Mucosa of rectum (tissue), 2 donors: ENCODE measurements around the gene MOG.

Experiments used
- H3K27ac ChIP-seq, 2 donors: one replicate each; pipeline ENCODE4 v1.7.0; 2013; ENCODE audit warnings: inconsistent platforms in 2 of 2, low read depth in 2 of 2, low read length in 2 of 2
- H3K27me3 ChIP-seq, 2 donors: one replicate each; pipeline ENCODE4 v1.7.0; 2013; ENCODE audit warnings: low read length in 2 of 2; ENCODE audit not compliant: control insufficient read depth in 2 of 2, insufficient read depth in 2 of 2
- H3K36me3 ChIP-seq, 2 donors: one replicate each; pipeline ENCODE4 v1.7.0; 2013; ENCODE audit warnings: low read length in 2 of 2; ENCODE audit not compliant: control insufficient read depth in 2 of 2, insufficient read depth in 2 of 2
- H3K4me1 ChIP-seq, 2 donors: one replicate each; pipeline ENCODE4 v1.7.0; 2013; ENCODE audit warnings: low read length in 2 of 2, mild to moderate bottlenecking in 1 of 2; ENCODE audit not compliant: control insufficient read depth in 2 of 2, insufficient read depth in 2 of 2
- H3K4me3 ChIP-seq, 2 donors: one replicate each; pipeline ENCODE4 v1.7.0; 2013; ENCODE audit warnings: low read length in 2 of 2
- H3K9ac ChIP-seq, 2 donors: one replicate each; pipeline ENCODE4 v1.7.0; 2013; ENCODE audit warnings: low read length in 2 of 2, low read depth in 1 of 2, mild to moderate bottlenecking in 1 of 2
- H3K9me3 ChIP-seq, 2 donors: one replicate each; pipeline ENCODE4 v1.7.0; 2013; ENCODE audit warnings: low read length in 2 of 2; ENCODE audit not compliant: control insufficient read depth in 2 of 2
- donor health status: healthy.
- donor health status: Normal muscosa, but diverticular disease.

The MOG gene

DNA sequence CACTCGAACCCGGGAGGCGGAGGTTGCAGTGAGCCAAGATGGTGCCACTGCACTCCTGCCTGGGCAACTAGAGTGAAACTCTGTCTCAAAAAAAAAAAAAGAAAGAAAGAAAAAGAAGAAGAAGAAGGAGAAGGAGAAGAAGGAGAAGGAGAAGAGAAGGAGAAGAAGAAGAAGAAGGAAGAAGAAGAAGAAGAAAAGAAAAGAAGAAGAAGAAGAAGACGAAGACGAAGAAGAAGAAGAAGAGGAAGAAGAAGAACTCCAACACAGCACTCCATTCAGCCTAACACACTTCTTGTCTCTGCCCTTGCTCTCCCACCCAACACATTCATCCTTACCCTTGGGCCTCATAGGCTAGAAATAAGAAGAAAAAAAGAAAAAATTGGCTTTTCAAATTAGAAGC, 17.1 kb downstream of the MOG start:
- peaks cover 0 to 3% of the 10 kb centered on the region in 2 donors for H3K27me3 ChIP-seq
- H3K9ac ChIP-seq = no peak overlapping the region
- no peaks in the 10 kb centered on the region for H3K4me1 ChIP-seq
- no peaks in the 10 kb centered on the region for H3K36me3 ChIP-seq
- H3K9me3 ChIP-seq = no peaks in the 10 kb centered on the region
- H3K27ac ChIP-seq = no peak overlapping the region
- H3K4me3 ChIP-seq = no peak overlapping the region

DNA sequence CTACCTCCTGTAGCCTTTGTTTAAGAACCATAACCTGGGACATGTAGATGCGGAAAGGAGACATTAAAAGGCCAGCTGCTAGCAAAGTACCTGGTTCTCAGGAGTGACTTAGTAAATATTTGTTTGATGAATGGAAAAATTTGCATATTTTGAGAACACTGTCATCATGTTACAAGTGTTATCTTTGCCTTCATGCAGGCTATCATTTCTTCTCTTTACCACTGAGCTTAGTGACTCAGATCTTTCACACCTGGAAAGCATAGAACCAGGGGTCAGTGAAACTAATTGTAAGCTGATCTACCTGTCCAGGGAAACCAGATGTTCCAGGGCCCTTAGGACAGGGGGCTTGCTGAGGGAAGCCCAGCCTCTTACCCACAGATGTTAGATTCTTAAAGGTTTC, 18.7 kb downstream of the MOG start:
- Histone ChIP-seq H3K36me3 (no peaks in the 10 kb centered on the region), H3K9ac (no peak overlapping the region)

DNA sequence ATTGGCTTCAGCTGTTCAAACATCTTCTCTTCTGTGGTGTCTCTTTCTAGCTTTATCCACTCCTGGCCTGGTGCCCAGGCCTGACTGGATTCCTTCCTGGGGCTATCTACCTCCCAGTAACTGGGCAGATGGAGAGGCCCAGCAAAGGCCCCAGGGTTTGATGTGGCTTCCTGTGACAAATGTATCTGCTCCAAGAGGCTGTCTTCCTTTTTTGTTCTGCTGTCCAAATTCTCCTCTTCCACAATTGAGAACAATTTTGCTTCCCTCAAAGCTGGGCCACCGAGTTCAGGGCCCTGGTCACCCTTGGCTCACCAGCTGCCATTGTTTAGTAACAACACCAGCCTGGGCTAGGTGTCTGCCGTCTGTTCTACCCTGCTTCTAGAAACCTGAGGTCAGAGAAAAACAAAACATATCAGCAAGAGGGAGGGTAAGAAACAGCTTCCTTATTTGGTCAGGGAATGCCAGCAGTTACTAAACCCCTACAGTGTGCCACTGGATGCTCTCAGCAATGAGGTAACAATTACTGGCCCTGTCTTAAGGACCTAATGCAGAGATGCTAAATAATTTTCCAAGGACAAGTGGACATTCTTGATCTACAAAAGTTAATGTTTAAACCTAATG, 20.2 kb downstream of the MOG start:
- H3K36me3 ChIP-seq = no peaks in the 10 kb centered on the region
- H3K27ac ChIP-seq = no peak overlapping the region
- H3K9ac ChIP-seq = no peak overlapping the region
- no peaks in the 10 kb centered on the region for H3K27me3 ChIP-seq
- no peaks in the 10 kb centered on the region for H3K9me3 ChIP-seq
- H3K4me3 ChIP-seq = no peak overlapping the region
- no peaks in the 10 kb centered on the region for H3K4me1 ChIP-seq

More for the DNA sequence above, 18.7 kb downstream of the MOG start:
- H3K4me1 ChIP-seq = no peaks in the 10 kb centered on the region
- peaks cover 0 to 3% of the 10 kb centered on the region in 2 donors for H3K27me3 ChIP-seq
- H3K27ac ChIP-seq = no peak overlapping the region
- no peak overlapping the region for H3K4me3 ChIP-seq
- no peaks in the 10 kb centered on the region for H3K9me3 ChIP-seq

DNA sequence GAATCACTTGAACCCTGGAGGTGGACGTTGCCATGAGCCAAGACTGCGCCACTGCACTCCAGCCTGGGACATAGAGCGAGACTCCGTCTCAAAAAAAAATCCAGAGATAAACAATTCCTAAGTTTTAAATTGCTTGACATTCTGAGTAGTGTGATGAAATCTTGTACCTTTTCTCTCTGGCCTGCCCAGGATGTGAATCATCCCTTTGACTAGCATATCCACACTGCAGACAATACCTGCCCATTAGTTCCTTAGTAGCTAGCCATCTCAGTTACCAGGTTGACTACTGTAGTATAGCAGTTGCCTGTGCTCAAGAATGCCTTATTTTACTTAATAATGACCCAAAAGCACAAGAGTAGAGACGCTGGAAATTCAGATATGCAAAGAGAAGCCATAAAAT, 21.2 kb downstream of the MOG start:
- no peak overlapping the region for H3K9ac ChIP-seq
- H3K27ac ChIP-seq = no peak overlapping the region
- H3K4me3 ChIP-seq = no peak overlapping the region
- H3K36me3 ChIP-seq = no peaks in the 10 kb centered on the region
- no peaks in the 10 kb centered on the region for H3K27me3 ChIP-seq
- no peaks in the 10 kb centered on the region for H3K4me1 ChIP-seq
- H3K9me3 ChIP-seq = no peaks in the 10 kb centered on the region

DNA sequence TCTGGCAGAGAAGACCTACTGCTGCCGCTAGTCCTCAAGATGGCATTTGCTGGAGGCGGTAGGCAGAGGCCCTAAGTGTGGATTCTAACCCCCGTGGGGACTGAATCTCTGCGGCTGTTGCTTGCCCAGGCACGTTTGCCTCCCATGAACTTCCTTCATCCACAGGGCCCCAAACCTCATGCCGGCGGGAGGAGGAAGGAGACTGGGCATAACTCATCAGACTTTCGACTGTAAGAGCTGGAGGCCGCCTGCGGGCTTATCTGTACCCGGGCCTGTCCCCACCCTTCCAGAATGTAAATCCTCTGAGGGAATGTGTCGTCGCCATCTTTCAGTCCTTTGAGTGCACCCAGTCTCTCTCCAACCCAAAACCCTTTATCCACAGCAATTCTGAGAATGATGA, 23.1 kb downstream of the MOG start:
- no peak overlapping the region for H3K4me3 ChIP-seq
- no peak overlapping the region for H3K9ac ChIP-seq
- no peaks in the 10 kb centered on the region for H3K36me3 ChIP-seq
- H3K27ac ChIP-seq = no peak overlapping the region
- no peaks in the 10 kb centered on the region for H3K9me3 ChIP-seq
- H3K4me1 ChIP-seq = no peaks in the 10 kb centered on the region
- H3K27me3 ChIP-seq = no peaks in the 10 kb centered on the region

DNA sequence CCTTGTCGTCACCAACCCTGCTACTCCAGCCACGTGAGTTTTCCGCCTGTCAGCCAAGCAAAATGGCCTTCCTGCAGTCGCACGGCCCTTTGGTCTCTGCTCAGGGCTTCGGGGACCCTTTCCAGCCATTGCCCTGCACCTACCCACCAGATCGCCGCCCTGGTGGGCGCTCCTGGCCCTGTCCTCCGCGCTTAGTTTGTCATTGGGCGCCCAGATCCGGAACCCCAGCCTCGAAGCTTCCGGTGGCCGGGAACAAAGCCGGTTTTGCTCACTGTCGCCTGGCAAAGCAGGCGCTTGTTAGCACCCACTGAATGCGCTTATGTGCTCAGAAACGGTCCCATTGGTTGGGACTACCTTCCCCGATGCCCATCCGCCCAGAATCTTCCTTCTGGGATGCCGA, 23.5 kb downstream of the MOG start:
- no peak overlapping the region for H3K27ac ChIP-seq
- H3K9ac ChIP-seq = peak overlapping the region in 1 of 2 donors; percentile 14
- H3K27me3 ChIP-seq = no peaks in the 10 kb centered on the region
- H3K9me3 ChIP-seq = no peaks in the 10 kb centered on the region
- peak overlapping the region in 1 of 2 donors; percentile 53 for H3K4me3 ChIP-seq
- no peaks in the 10 kb centered on the region for H3K4me1 ChIP-seq
- H3K36me3 ChIP-seq = no peaks in the 10 kb centered on the region

DNA sequence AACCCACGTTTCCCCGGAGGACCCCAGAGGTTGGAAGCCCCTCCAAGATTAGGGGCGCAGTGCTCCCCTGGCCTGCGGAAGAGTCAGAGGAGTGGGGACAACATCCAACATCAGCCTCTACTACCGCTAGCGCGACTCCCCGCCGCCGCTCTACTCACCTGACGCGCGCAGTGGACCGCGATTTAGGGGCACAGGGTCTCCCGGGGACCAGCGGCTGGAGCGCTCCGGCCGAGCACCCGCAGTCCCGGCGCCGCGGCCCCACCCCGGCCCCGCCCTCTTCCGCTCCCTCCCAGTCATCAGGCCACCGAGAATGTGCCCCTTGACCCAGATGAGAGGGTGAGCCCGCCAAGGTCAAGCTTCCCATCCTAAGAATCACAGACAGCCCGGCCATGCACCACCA, 24.0 kb downstream of the MOG start, which contains the start of gene ZFP57:
Gene ZFP57, minus strand, starts transcription at position 249 of the 400 bp plus-strand sequence. CDS start 4,149 bp downstream, outside the sequence.
- Histone ChIP-seq H3K27me3 (no peaks in the 10 kb centered on the region), H3K9me3 (no peaks in the 10 kb centered on the region), H3K36me3 (no peaks in the 10 kb centered on the region), H3K4me3 (peak within 1 kb of the TSS in 1 of 2 donors; percentile 53), H3K9ac (peak within 1 kb of the TSS in 1 of 2 donors; percentile 14), H3K27ac (no peak within 1 kb of the TSS), H3K4me1 (no peaks in the 10 kb centered on the region)

DNA sequence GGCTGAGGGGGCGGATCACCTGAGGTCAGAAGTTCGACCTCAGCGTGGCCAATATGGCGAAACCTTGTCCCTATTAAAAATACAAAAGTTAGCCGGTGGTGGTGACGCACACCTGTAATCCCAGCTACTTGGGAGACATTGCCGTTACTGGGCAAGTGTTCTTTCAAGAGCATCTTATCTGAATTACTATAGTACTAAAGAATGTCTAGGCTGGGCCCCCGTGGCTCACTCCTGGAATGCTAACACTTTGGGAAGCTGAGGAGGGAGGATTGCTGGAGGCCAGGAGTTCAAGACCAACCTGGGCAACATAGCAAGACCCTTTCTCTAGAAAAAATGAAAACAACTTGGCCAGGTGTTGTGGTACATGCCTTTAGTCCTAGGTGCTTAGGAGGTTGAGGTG, 24.9 kb downstream of the MOG start:
- Histone ChIP-seq H3K36me3 (no peaks in the 10 kb centered on the region), H3K9me3 (no peaks in the 10 kb centered on the region), H3K27ac (no peak overlapping the region), H3K9ac (no peak overlapping the region), H3K4me3 (no peak overlapping the region), H3K4me1 (no peaks in the 10 kb centered on the region), H3K27me3 (no peaks in the 10 kb centered on the region)

DNA sequence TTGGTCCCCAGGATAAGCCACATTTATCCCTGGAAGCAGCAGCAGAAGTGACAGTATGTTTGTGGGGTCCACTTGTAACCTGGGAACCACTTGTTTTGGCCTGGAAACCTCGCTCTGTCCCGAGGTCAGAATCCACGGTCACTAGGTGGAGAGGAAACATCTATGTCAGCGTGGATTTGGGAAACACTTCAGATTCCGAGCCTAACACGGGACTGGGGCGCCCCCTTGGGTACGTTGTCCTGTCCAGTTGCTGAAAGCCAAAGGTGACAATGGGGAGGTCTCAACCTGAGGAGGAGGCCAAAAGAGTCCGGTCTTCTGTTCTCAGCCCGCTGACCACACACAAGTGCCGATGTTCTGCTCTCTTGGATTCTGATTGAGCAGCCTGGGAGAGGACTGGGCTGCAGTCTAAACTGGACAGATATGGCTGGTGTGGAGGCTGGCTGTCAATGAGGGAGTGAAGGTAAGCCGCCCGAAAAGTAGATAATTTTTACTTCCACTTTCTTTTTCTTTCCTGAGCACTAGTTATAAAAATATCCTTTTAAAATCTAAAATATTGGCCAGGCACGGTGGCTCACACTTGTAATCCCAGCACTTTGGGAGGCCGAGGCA, 28.9 kb downstream of the MOG start:
- Histone ChIP-seq H3K36me3 (no peaks in the 10 kb centered on the region), H3K9ac (no peak overlapping the region), H3K27ac (no peak overlapping the region), H3K4me1 (no peaks in the 10 kb centered on the region), H3K27me3 (no peaks in the 10 kb centered on the region), H3K9me3 (no peaks in the 10 kb centered on the region), H3K4me3 (no peak overlapping the region)

DNA sequence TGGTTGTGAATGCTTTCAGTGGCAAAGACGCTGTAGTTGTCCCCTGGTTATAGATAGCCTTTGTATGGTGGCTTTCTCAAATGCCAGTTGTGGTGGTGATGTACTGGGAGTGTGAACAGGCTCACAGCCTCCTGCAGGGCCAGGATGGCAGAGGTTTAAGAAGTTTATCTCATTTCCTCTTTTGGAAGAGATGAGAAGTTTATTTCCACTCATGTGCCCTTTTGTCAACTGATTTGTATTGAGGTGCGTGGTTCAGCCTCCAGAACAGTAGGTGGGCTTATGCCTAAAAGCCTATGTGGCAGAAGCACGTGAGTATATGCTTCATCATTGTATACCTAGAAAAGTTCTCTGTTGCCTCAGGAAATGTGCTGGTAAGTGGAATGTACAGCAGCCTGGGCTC, 37.7 kb downstream of the MOG start:
- H3K36me3 ChIP-seq = no peaks in the 10 kb centered on the region
- no peaks in the 10 kb centered on the region for H3K9me3 ChIP-seq
- H3K27me3 ChIP-seq = peaks cover 0 to 2% of the 10 kb centered on the region in 2 donors
- H3K27ac ChIP-seq = no peak overlapping the region
- no peak overlapping the region for H3K9ac ChIP-seq
- H3K4me3 ChIP-seq = no peak overlapping the region
- no peaks in the 10 kb centered on the region for H3K4me1 ChIP-seq
